ENCODE results near the gene IL4. TPM values are rescaled to one million over a fixed set of nuclear protein-coding genes. Genes with fewer than 3 reads are reported as not detected.
"Not testable (repeated sequence)": the region's sequence is repeated elsewhere in the genome, so short reads cannot be mapped to it uniquely, and the experiment has no call there.

The IL4 gene
- total RNA-seq, 1 donor from 2014 or later, result not detected

- Mint-ChIP-seq H3K27me3 (ENCODE audit: low read depth, unreplicated experiment) (no peaks in the 10 kb centered on the region), H3K4me1 (ENCODE audit: low read depth, unreplicated experiment) (no peaks in the 10 kb centered on the region), H3K27ac (ENCODE audit: unreplicated experiment) (no peak overlapping the region), H3K36me3 (ENCODE audit: low read depth, unreplicated experiment) (peaks cover 2% of the 10 kb centered on the region), H3K4me3 (ENCODE audit: unreplicated experiment) (no peak overlapping the region), H3K9me3 (ENCODE audit: unreplicated experiment) (peaks cover 3% of the 10 kb centered on the region)
- H3K4me3 ChIP-seq (ENCODE audit: insufficient read depth, low read depth, low read length), result no peak overlapping the region
- no peak overlapping the region for H3K4me2 ChIP-seq (ENCODE audit: low read length)
- no peaks in the 10 kb centered on the region for H4K20me1 ChIP-seq (ENCODE audit: insufficient read depth, low read length)
- no peak overlapping the region for H3K9ac ChIP-seq (ENCODE audit: low read length)
- H3K27me3 ChIP-seq (ENCODE audit: insufficient read depth, low read length), result no peaks in the 10 kb centered on the region
- no peaks in the 10 kb centered on the region for H3K36me3 ChIP-seq (ENCODE audit: insufficient read depth, low read length)
- H2AFZ ChIP-seq (ENCODE audit: low read depth, low read length), result no peak overlapping the region
- no peak overlapping the region for H3K27ac ChIP-seq (ENCODE audit: low read depth, low read length)
- TF ChIP-seq CTCF (IDR thresholded peaks at IDR 0.05; ENCODE audit: insufficient read depth, low read depth, low read length) (no peak), EZH2 (IDR thresholded peaks at IDR 0.05; ENCODE audit: insufficient read depth, low read length) (no peak)
- no peaks in the 10 kb centered on the region for H3K79me2 ChIP-seq (ENCODE audit: insufficient read depth, low read length)
- DNase-seq (ENCODE audit: low read depth) (no peak), FAIRE-seq (no peak)
- H3K9me3 ChIP-seq (ENCODE audit: insufficient read depth, low read depth, low read length), result no peaks in the 10 kb centered on the region
- H3K4me1 ChIP-seq (ENCODE audit: insufficient read depth, low read length), result no peaks in the 10 kb centered on the region
Measured at GRCh38 chr5:132689513-132689912, 15.7 kb downstream of the IL4 start.

- no peak overlapping the region for H3K27ac Mint-ChIP-seq (ENCODE audit: unreplicated experiment)
- Histone ChIP-seq H3K9ac (ENCODE audit: low read length) (no peak overlapping the region), H3K9me3 (ENCODE audit: insufficient read depth, low read depth, low read length) (no peaks in the 10 kb centered on the region), H3K4me3 (ENCODE audit: insufficient read depth, low read depth, low read length) (no peak overlapping the region), H3K4me1 (ENCODE audit: insufficient read depth, low read length) (no peaks in the 10 kb centered on the region), H3K79me2 (ENCODE audit: insufficient read depth, low read length) (no peaks in the 10 kb centered on the region), H3K27me3 (ENCODE audit: insufficient read depth, low read length) (no peaks in the 10 kb centered on the region), H3K4me2 (ENCODE audit: low read length) (no peak overlapping the region), H3K36me3 (ENCODE audit: insufficient read depth, low read length) (no peaks in the 10 kb centered on the region), H2AFZ (ENCODE audit: low read depth, low read length) (no peak overlapping the region), H3K27ac (ENCODE audit: low read depth, low read length) (no peak overlapping the region), H4K20me1 (ENCODE audit: insufficient read depth, low read length) (no peaks in the 10 kb centered on the region)
- peaks cover 3% of the 10 kb centered on the region for H3K9me3 Mint-ChIP-seq (ENCODE audit: unreplicated experiment)
- no peak for FAIRE-seq
- H3K36me3 Mint-ChIP-seq (ENCODE audit: low read depth, unreplicated experiment), result peaks cover 2% of the 10 kb centered on the region
- DNase-seq (ENCODE audit: low read depth), result no peak
- no peaks in the 10 kb centered on the region for H3K4me1 Mint-ChIP-seq (ENCODE audit: low read depth, unreplicated experiment)
- TF ChIP-seq CTCF (IDR thresholded peaks at IDR 0.05; ENCODE audit: insufficient read depth, low read depth, low read length) (no peak), EZH2 (IDR thresholded peaks at IDR 0.05; ENCODE audit: insufficient read depth, low read length) (no peak)
- H3K4me3 Mint-ChIP-seq (ENCODE audit: unreplicated experiment), result no peak overlapping the region
- H3K27me3 Mint-ChIP-seq (ENCODE audit: low read depth, unreplicated experiment), result no peaks in the 10 kb centered on the region
Measured at GRCh38 chr5:132690156-132690555, 16.4 kb downstream of the IL4 start.

GRCh38 chr5:132691755-132692631 lies 18.2 kb downstream of the IL4 start:
- not testable (repeated sequence) for FAIRE-seq; H3K4me2 ChIP-seq (ENCODE audit: low read length); H3K36me3 Mint-ChIP-seq (ENCODE audit: low read depth, unreplicated experiment); H3K4me1 ChIP-seq (ENCODE audit: insufficient read depth, low read length); H3K79me2 ChIP-seq (ENCODE audit: insufficient read depth, low read length); H3K27ac ChIP-seq (ENCODE audit: low read depth, low read length); H4K20me1 ChIP-seq (ENCODE audit: insufficient read depth, low read length); H3K9ac ChIP-seq (ENCODE audit: low read length); H2AFZ ChIP-seq (ENCODE audit: low read depth, low read length); H3K36me3 ChIP-seq (ENCODE audit: insufficient read depth, low read length); H3K9me3 ChIP-seq (ENCODE audit: insufficient read depth, low read depth, low read length); H3K4me1 Mint-ChIP-seq (ENCODE audit: low read depth, unreplicated experiment); H3K4me3 ChIP-seq (ENCODE audit: insufficient read depth, low read depth, low read length); H3K9me3 Mint-ChIP-seq (ENCODE audit: unreplicated experiment); DNase-seq (ENCODE audit: low read depth); H3K27me3 Mint-ChIP-seq (ENCODE audit: low read depth, unreplicated experiment); H3K27me3 ChIP-seq (ENCODE audit: insufficient read depth, low read length); H3K4me3 Mint-ChIP-seq (ENCODE audit: unreplicated experiment)
- H3K27ac Mint-ChIP-seq (ENCODE audit: unreplicated experiment), result peak overlapping the region; percentile 56
